H1 (cell line): ENCODE data around the gene GRK5. TPM values are rescaled to one million over a fixed set of nuclear protein-coding genes. Genes with fewer than 3 reads are reported as not detected.

Experiments used
- CTCF ChIA-PET: fragments of 300-600 bp; sonication (Branson Sonifier 250); formaldehyde crosslinking; loops from one replicate; lab custom pipeline; 2021; ENCODE audit not compliant: partially characterized antibody; lab: Charles Lee
- POLR2A ChIA-PET: fragments of 300-600 bp; sonication (Branson Sonifier 250); formaldehyde crosslinking; loops from one replicate; lab custom pipeline; 2021; ENCODE audit warnings: inconsistent platforms; ENCODE audit not compliant: partially characterized antibody; lab: Charles Lee
- DNase-seq, 2 experiments: peaks; one replicate each; pipeline versions ENCODE4 v3.0.0 to v3.0.0-alpha.2; 2010 to 2022; ENCODE audit warnings: low spot score in 2 of 2, low read depth in 1 of 2, mixed read lengths in 1 of 2
- FAIRE-seq: peaks from 2 replicates; lab custom pipeline; 2011; peaks lifted over from hg19 to GRCh38; lab: Jason Lieb, UNC
- H2AFZ ChIP-seq: 2 replicates; pipeline ENCODE4 v1.8.1; 2012; ENCODE audit warnings: low read length, inconsistent platforms
- H2AK5ac ChIP-seq: 2 replicates; pipeline ENCODE4 v1.6.1; 2013; ENCODE audit warnings: low read depth, low read length
- H2BK120ac ChIP-seq: replicated peaks from 2 replicates; pipeline ENCODE3; 2013; ENCODE audit warnings: low read depth, low read length, inconsistent platforms
- H2BK12ac ChIP-seq: 2 replicates; pipeline ENCODE4 v1.6.1; 2013; ENCODE audit warnings: low read depth, low read length
- H2BK15ac ChIP-seq: 2 replicates; pipeline ENCODE4 v1.6.1; 2013; ENCODE audit warnings: low read length
- H2BK20ac ChIP-seq: 2 replicates; pipeline ENCODE4 v1.6.1; 2013; ENCODE audit warnings: low read length
- H2BK5ac ChIP-seq: 2 replicates; pipeline ENCODE4 v1.6.1; 2013; ENCODE audit warnings: low read depth, low read length
- H3K14ac ChIP-seq: 2 replicates; pipeline ENCODE4 v1.6.1; 2013; ENCODE audit warnings: inconsistent platforms; ENCODE audit not compliant: insufficient read length
- H3K18ac ChIP-seq: 2 replicates; pipeline ENCODE4 v1.6.1; 2013; ENCODE audit warnings: low read length; ENCODE audit errors: extremely low read depth
- H3K23ac ChIP-seq: 2 replicates; pipeline ENCODE4 v1.6.1; 2013; ENCODE audit warnings: inconsistent platforms; ENCODE audit not compliant: insufficient read length
- H3K23me2 ChIP-seq: 2 replicates; pipeline ENCODE4 v1.6.1; 2013; ENCODE audit warnings: low read depth, low read length
- H3K27ac ChIP-seq: 2 replicates; pipeline ENCODE4 v1.6.1; 2011; ENCODE audit warnings: low read depth, low read length, inconsistent platforms
- H3K27me3 ChIP-seq, 4 experiments: replicated peaks in 1 of 4; 1 replicate in 1 of 4; 2 replicates in 3 of 4; pipeline versions ENCODE4 v1.6.1 to v1.8.1; 2011 to 2013; ENCODE audit warnings: low read length in 3 of 4, mild to moderate bottlenecking in 3 of 4, inconsistent platforms in 2 of 4, mixed read lengths in 2 of 4, moderate library complexity in 1 of 4; ENCODE audit not compliant: control insufficient read depth in 3 of 4, insufficient read depth in 3 of 4; ENCODE audit errors: extremely low read depth in 1 of 4
- H3K36me3 ChIP-seq, 4 experiments: 2 replicates each; pipeline versions ENCODE4 v1.6.1 to v1.8.1; 2011 to 2013; ENCODE audit warnings: mild to moderate bottlenecking in 4 of 4, low read length in 3 of 4, moderate library complexity in 2 of 4, control low read depth in 1 of 4, inconsistent platforms in 1 of 4; ENCODE audit not compliant: insufficient read depth in 4 of 4, control insufficient read depth in 2 of 4
- H3K4ac ChIP-seq: replicated peaks from 2 replicates; pipeline ENCODE3; 2013; ENCODE audit warnings: low read length, low read depth, mixed read lengths, inconsistent platforms; ENCODE audit not compliant: insufficient read length
- H3K4me1 ChIP-seq, 4 experiments: replicated peaks in 1 of 4; 1 replicate in 1 of 4; 2 replicates in 3 of 4; pipeline versions ENCODE4 v1.6.1 to v1.8.1; 2011 to 2013; ENCODE audit warnings: low read length in 3 of 4, inconsistent platforms in 2 of 4, mixed read lengths in 1 of 4; ENCODE audit not compliant: insufficient read depth in 4 of 4, control insufficient read depth in 3 of 4
- H3K4me2 ChIP-seq, 2 experiments: 2 replicates each; pipeline versions ENCODE4 v1.6.1 to v1.8.1; 2011 to 2013; ENCODE audit warnings: low read depth in 2 of 2, low read length in 2 of 2, control low read depth in 1 of 2, inconsistent platforms in 1 of 2, mild to moderate bottlenecking in 1 of 2; ENCODE audit not compliant: insufficient read depth in 1 of 2
- H3K4me3 ChIP-seq, 4 experiments: fragments of 200-600, 300-600 bp in 1 of 4; sonication (generic), shearing (Covaris generic), sonication (Bioruptor Twin) in 1 of 4; 2 replicates each; pipeline versions ENCODE4 v1.5.1 to v1.8.1; 2011 to 2016; ENCODE audit warnings: low read length in 4 of 4, low read depth in 3 of 4, control low read depth in 2 of 4, inconsistent platforms in 2 of 4, mild to moderate bottlenecking in 2 of 4, mixed read lengths in 1 of 4, moderate library complexity in 1 of 4; ENCODE audit not compliant: insufficient read depth in 2 of 4; ENCODE audit errors: extremely low read depth in 1 of 4
- H3K56ac ChIP-seq: replicated peaks from 2 replicates; pipeline ENCODE3; 2013; ENCODE audit warnings: low read depth, mild to moderate bottlenecking, mixed read lengths, low read length, inconsistent platforms; ENCODE audit not compliant: insufficient read length
- H3K79me1 ChIP-seq: 2 replicates; pipeline ENCODE4 v1.6.1; 2013; ENCODE audit warnings: low read depth, low read length, control low read depth
- H3K79me2 ChIP-seq, 2 experiments: 2 replicates each; pipeline versions ENCODE4 v1.6.1 to v1.8.1; 2012 to 2013; ENCODE audit warnings: low read length in 2 of 2, mild to moderate bottlenecking in 2 of 2, inconsistent platforms in 1 of 2; ENCODE audit not compliant: insufficient read depth in 2 of 2, control insufficient read depth in 1 of 2
- H3K9ac ChIP-seq, 4 experiments: replicated peaks in 1 of 4; 1 replicate in 1 of 4; 2 replicates in 3 of 4; pipeline versions ENCODE4 v1.6.1 to v1.8.1; 2011 to 2013; ENCODE audit warnings: low read depth in 3 of 4, low read length in 3 of 4, control low read depth in 2 of 4, mild to moderate bottlenecking in 2 of 4, moderate library complexity in 2 of 4, inconsistent platforms in 1 of 4; ENCODE audit errors: extremely low read depth in 1 of 4
- H3K9me3 ChIP-seq, 2 experiments: 2 replicates each; pipeline versions ENCODE4 v1.6.1 to v1.8.1; 2012 to 2013; ENCODE audit warnings: mild to moderate bottlenecking in 2 of 2, moderate library complexity in 2 of 2, control low read depth in 1 of 2, inconsistent platforms in 1 of 2, low read depth in 1 of 2, low read length in 1 of 2, mixed read lengths in 1 of 2; ENCODE audit not compliant: insufficient read depth in 2 of 2
- H4K20me1 ChIP-seq, 2 experiments: replicated peaks in 1 of 2; 2 replicates each; pipeline versions ENCODE3 to v1.8.1; 2011 to 2013; ENCODE audit warnings: inconsistent platforms in 2 of 2, low read length in 2 of 2, mild to moderate bottlenecking in 1 of 2; ENCODE audit not compliant: insufficient read depth in 2 of 2, control insufficient read depth in 1 of 2
- H4K5ac ChIP-seq: 2 replicates; pipeline ENCODE4 v1.6.1; 2013; ENCODE audit warnings: low read length, low read depth, mixed read lengths, inconsistent platforms; ENCODE audit not compliant: insufficient read length
- H4K8ac ChIP-seq: 2 replicates; pipeline ENCODE4 v1.8.0; 2013; ENCODE audit warnings: mild to moderate bottlenecking, moderate library complexity, low read length, inconsistent platforms; ENCODE audit not compliant: insufficient read depth; ENCODE audit errors: extremely low read depth
- H4K91ac ChIP-seq: replicated peaks from 2 replicates; pipeline ENCODE3; 2013; ENCODE audit warnings: low read length, mixed read lengths, inconsistent platforms; ENCODE audit not compliant: insufficient read length
- SRF ChIP-seq: IDR thresholded peaks from 2 replicates; pipeline ENCODE4 v1.6.1; 2011; ENCODE audit warnings: mild to moderate bottlenecking, low read depth, low read length, moderate library complexity
- WGBS, 2 experiments: shearing (Covaris generic) in 1 of 2; methylation state at CpG; one replicate each; pipeline versions ENCODE4 v1.1.6 to v1.1.7; 2013 to 2015; ENCODE audit warnings: low lambda C conversion rate in 2 of 2, mixed read lengths in 2 of 2, inconsistent platforms in 1 of 2, low coverage in 1 of 2, missing lambda C conversion rate in 1 of 2; ENCODE audit not compliant: insufficient replicate concordance in 2 of 2, insufficient coverage in 1 of 2, insufficient read length in 1 of 2; ENCODE audit errors: extremely low coverage in 1 of 2, missing lambda C conversion rate in 1 of 2; 5-methylcytosine and 5-hydroxymethylcytosine counted together
- polyA plus RNA-seq, 7 experiments: library from polyadenylated mRNA; depleted of rRNA in 3 of 7; stranded (reverse) in 5 of 7; unstranded in 2 of 7; fragments of >200 nt in 5 of 7; fragments of 200-250 nt in 2 of 7; gene quantifications; 1 replicate in 5 of 7; 2 replicates in 1 of 7; 4 replicates in 1 of 7; pipeline versions ENCODE4 v1.2.1 to v1.2.3, GENCODE V29; 2011 to 2013; ENCODE audit warnings: missing spikeins in 2 of 7, mixed read lengths in 2 of 7
- total RNA-seq: library from RNA; stranded (reverse); fragmentation: NEBNext Ultra II Directional; extraction: Animal tissue kit (Norgen Biotek cat#: 25700); gene quantifications from 2 replicates; pipeline ENCODE4 v1.2.1, GENCODE V29; 2021

GRK5 gene
- total and polyA plus RNA-seq, 2 of the 8 experiments (the other 6 are each of a cell fraction or from before 2014, with no cell fraction given), result 0.54 to 2.5 TPM

GRCh38 chr10:119365773-119366599 lies 158.6 kb downstream of the GRK5 start:
- H3K4me2 ChIP-seq, result no peak overlapping the region
- H3K79me1 ChIP-seq, result no peaks in the 10 kb centered on the region
- no peak overlapping the region for H3K27ac ChIP-seq
- no peaks in the 10 kb centered on the region for H4K20me1 ChIP-seq
- no peaks in the 10 kb centered on the region for H3K23me2 ChIP-seq
- no peak overlapping the region for H3K18ac ChIP-seq
- H3K23ac ChIP-seq, result no peak overlapping the region
- WGBS, 2 experiments, result 90% methylated on average over 12 of the region's 12 CpGs; no CpG with 5 or more reads in 1 of the 2 experiments
- H2AFZ ChIP-seq, result no peak overlapping the region
- TF ChIP-seq SRF, result no peak
- H3K4me1 ChIP-seq, result no peaks in the 10 kb centered on the region
- no peak overlapping the region for H2BK20ac ChIP-seq
- no peak overlapping the region for H3K56ac ChIP-seq
- no peak overlapping the region for H2BK15ac ChIP-seq
- no peak overlapping the region for H2AK5ac ChIP-seq
- no peak overlapping the region for H4K8ac ChIP-seq
- H4K5ac ChIP-seq, result no peak overlapping the region
- H3K36me3 ChIP-seq, result no peaks in the 10 kb centered on the region
- POLR2A ChIA-PET, result interaction anchor here (0.6 kb wide), 1 partner anchor 262 kb away, joined by 3 read pairs; no protein-coding TSS in a partner anchor
- no peak for FAIRE-seq
- no peak overlapping the region for H4K91ac ChIP-seq
- H3K9me3 ChIP-seq, result no peaks in the 10 kb centered on the region
- no peaks in the 10 kb centered on the region for H3K27me3 ChIP-seq
- H2BK120ac ChIP-seq, result no peak overlapping the region
- H2BK5ac ChIP-seq, result no peak overlapping the region
- no peak overlapping the region for H3K4me3 ChIP-seq
- no peak overlapping the region for H3K14ac ChIP-seq
- CTCF ChIA-PET, result interaction anchor here (0.9 to 6.4 kb wide), 11 partner anchors 10 to 243 kb away, joined by 3 to 48 read pairs (median 4); no protein-coding TSS in a partner anchor
- H2BK12ac ChIP-seq, result no peak overlapping the region
- no peak for DNase-seq
- H3K79me2 ChIP-seq, result no peaks in the 10 kb centered on the region
- no peak overlapping the region for H3K9ac ChIP-seq
- no peak overlapping the region for H3K4ac ChIP-seq
